Measurements from ENCODE around the gene GLS.
A peak's percentile ranks its signal among the peaks of the same experiment; 100 is the strongest.
"Not testable (repeated sequence)": the region's sequence is repeated elsewhere in the genome, so short reads cannot be mapped to it uniquely, and the experiment has no call there.

GLS gene

DNA sequence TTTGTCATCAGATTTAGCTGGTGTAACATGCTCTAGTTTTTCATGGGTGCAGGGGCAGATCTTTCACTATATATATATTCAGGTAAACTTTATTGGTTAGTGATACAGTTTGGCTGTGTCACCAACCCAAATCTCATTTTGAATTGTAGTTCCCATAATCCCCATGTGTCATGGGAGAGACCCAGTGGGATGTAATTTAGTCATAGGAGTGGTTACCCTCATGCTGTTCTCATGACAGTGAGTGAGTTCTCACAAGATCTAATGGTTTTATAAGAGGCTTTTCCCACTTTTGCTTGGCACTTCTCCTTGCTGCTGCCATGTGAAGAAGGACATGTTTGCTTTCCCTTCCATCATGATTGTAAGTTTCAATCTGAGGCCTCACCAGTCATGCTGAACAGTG, 18.5 kb upstream of the GLS start:
- H3K4me1 ChIP-seq (ENCODE audit: control insufficient read depth, insufficient read depth, low read depth, low read length): peaks cover 11% of the 10 kb centered on the region
- H2BK120ac ChIP-seq (ENCODE audit: low read depth, low read length); H2AFZ ChIP-seq (ENCODE audit: low read depth, low read length); H3K18ac ChIP-seq (ENCODE audit: low read depth in 1 of 2, low read length in 2 of 2); DNase-seq; H2BK12ac ChIP-seq (ENCODE audit: low read length in 2 of 2); H3K9ac ChIP-seq (ENCODE audit: low read length); H3K79me1 ChIP-seq (replicated peaks; ENCODE audit: low read length, poor library complexity, severe bottlenecking); H3K27me3 ChIP-seq (ENCODE audit: control insufficient read depth in 1 of 2, insufficient read depth in 1 of 2, low read length in 2 of 2); H4K91ac ChIP-seq (ENCODE audit: low read length); H3K23ac ChIP-seq (ENCODE audit: low read length in 2 of 2); H3K4me3 ChIP-seq (ENCODE audit: insufficient read depth in 1 of 2, low read depth in 1 of 2, low read length in 2 of 2); H2BK15ac ChIP-seq (ENCODE audit: low read depth, poor library complexity, severe bottlenecking); H3K14ac ChIP-seq (ENCODE audit: low read length in 2 of 2); H3K36me3 ChIP-seq (ENCODE audit: control insufficient read depth in 1 of 2, insufficient read depth in 2 of 2, low read depth in 1 of 2, low read length in 2 of 2); H3K9me3 ChIP-seq (ENCODE audit: control insufficient read depth, low read length); H4K8ac ChIP-seq (ENCODE audit: low read length); H3K4ac ChIP-seq (ENCODE audit: low read depth in 1 of 2, low read length in 2 of 2); H3K4me2 ChIP-seq (ENCODE audit: low read length, poor library complexity, severe bottlenecking): not testable (repeated sequence)
- peak overlapping the region; percentile 29 for H2AK5ac ChIP-seq (ENCODE audit: low read length, severe bottlenecking)
- H3K27ac ChIP-seq (ENCODE audit: low read length, poor library complexity, severe bottlenecking): peak overlapping the region; percentile 100
- peak overlapping the region; percentile 37 for H2BK5ac ChIP-seq (ENCODE audit: low read depth, low read length, poor library complexity, severe bottlenecking)

DNA sequence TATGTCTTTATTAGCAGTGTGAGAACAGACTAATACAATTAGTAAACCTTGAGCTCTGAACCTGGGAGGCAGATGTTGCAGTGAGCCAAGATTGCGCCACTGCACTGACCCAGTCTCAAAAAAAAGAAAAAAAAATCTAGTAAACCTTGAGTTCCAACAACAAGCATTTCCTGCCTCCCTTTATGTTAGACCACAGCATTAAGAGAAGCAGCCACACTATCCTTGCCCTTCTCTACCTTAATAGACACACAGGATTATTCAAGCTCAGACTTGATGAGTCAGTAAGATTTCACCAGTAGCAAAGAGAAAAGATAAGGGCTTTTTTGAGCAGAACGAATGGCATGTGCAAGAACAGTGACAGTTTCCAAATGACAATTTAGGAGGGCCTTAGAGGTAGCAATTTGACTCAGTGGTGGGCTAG, 18.0 kb upstream of the GLS start:
- no peak overlapping the region for H2BK12ac ChIP-seq (ENCODE audit: low read length in 2 of 2)
- H3K9me3 ChIP-seq (ENCODE audit: control insufficient read depth, low read length): no peaks in the 10 kb centered on the region
- no peaks in the 10 kb centered on the region for H3K27me3 ChIP-seq (ENCODE audit: control insufficient read depth in 1 of 2, insufficient read depth in 1 of 2, low read length in 2 of 2)
- H2BK15ac ChIP-seq (ENCODE audit: low read depth, poor library complexity, severe bottlenecking): no peak overlapping the region
- H3K27ac ChIP-seq (ENCODE audit: low read length, poor library complexity, severe bottlenecking): peak overlapping the region; percentile 100
- H3K36me3 ChIP-seq (ENCODE audit: control insufficient read depth in 1 of 2, insufficient read depth in 2 of 2, low read depth in 1 of 2, low read length in 2 of 2): no peaks in the 10 kb centered on the region
- H2AFZ ChIP-seq (ENCODE audit: low read depth, low read length): no peak overlapping the region
- H3K79me1 ChIP-seq (replicated peaks; ENCODE audit: low read length, poor library complexity, severe bottlenecking): peaks cover 3% of the 10 kb centered on the region
- no peak overlapping the region for H3K4me2 ChIP-seq (ENCODE audit: low read length, poor library complexity, severe bottlenecking)
- DNase-seq: peak; percentile 56
- no peak overlapping the region for H4K8ac ChIP-seq (ENCODE audit: low read length)
- H3K18ac ChIP-seq (ENCODE audit: low read depth in 1 of 2, low read length in 2 of 2): no peak overlapping the region
- H4K91ac ChIP-seq (ENCODE audit: low read length): no peak overlapping the region
- H2AK5ac ChIP-seq (ENCODE audit: low read length, severe bottlenecking): peak overlapping the region; percentile 21
- 72% methylated on average over 2 of the region's 2 CpGs for whole genome bisulfite sequencing
- H3K4ac ChIP-seq (ENCODE audit: low read depth in 1 of 2, low read length in 2 of 2): no peak overlapping the region
- no peak overlapping the region for H2BK120ac ChIP-seq (ENCODE audit: low read depth, low read length)
- no peak overlapping the region for H3K23ac ChIP-seq (ENCODE audit: low read length in 2 of 2)
- peaks cover 11% of the 10 kb centered on the region for H3K4me1 ChIP-seq (ENCODE audit: control insufficient read depth, insufficient read depth, low read depth, low read length)
- H2BK5ac ChIP-seq (ENCODE audit: low read depth, low read length, poor library complexity, severe bottlenecking): no peak overlapping the region
- no peak overlapping the region for H3K4me3 ChIP-seq (ENCODE audit: insufficient read depth in 1 of 2, low read depth in 1 of 2, low read length in 2 of 2)
- H3K14ac ChIP-seq (ENCODE audit: low read length in 2 of 2): no peak overlapping the region
- H3K9ac ChIP-seq (ENCODE audit: low read length): no peak overlapping the region

DNA sequence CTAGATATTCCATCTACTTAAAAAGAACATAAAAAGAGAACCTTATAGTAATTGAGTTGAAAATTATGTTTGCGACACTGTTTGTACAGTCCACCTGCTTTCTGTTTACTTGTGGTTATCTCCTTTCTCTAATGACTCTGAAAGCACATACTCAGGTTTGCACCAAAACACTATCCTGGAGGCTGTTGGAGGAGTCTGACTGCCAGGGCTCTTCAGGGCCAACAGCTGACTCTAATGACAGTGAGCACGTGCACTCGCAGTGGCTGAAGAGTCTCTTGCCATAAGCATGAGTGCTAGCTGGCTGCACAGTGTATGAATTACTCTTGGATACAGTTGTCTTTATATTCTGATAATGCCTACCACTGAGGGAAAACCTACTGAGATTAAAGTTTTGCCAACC, 16.7 kb upstream of the GLS start:
- Histone ChIP-seq H2BK15ac (ENCODE audit: low read depth, poor library complexity, severe bottlenecking) (no peak overlapping the region), H3K18ac (ENCODE audit: low read depth in 1 of 2, low read length in 2 of 2) (no peak overlapping the region), H4K91ac (ENCODE audit: low read length) (no peak overlapping the region), H2BK12ac (ENCODE audit: low read length in 2 of 2) (no peak overlapping the region), H3K9ac (ENCODE audit: low read length) (peak overlapping the region; percentile 47), H3K4ac (ENCODE audit: low read depth in 1 of 2, low read length in 2 of 2) (no peak overlapping the region), H3K14ac (ENCODE audit: low read length in 2 of 2) (no peak overlapping the region), H3K27ac (ENCODE audit: low read length, poor library complexity, severe bottlenecking) (no peak overlapping the region), H4K8ac (ENCODE audit: low read length) (no peak overlapping the region), H3K4me1 (ENCODE audit: control insufficient read depth, insufficient read depth, low read depth, low read length) (peaks cover 6% of the 10 kb centered on the region), H3K79me1 (replicated peaks; ENCODE audit: low read length, poor library complexity, severe bottlenecking) (peaks cover 1% of the 10 kb centered on the region), H3K4me2 (ENCODE audit: low read length, poor library complexity, severe bottlenecking) (no peak overlapping the region), H2BK5ac (ENCODE audit: low read depth, low read length, poor library complexity, severe bottlenecking) (no peak overlapping the region), H3K36me3 (ENCODE audit: control insufficient read depth in 1 of 2, insufficient read depth in 2 of 2, low read depth in 1 of 2, low read length in 2 of 2) (no peaks in the 10 kb centered on the region), H3K4me3 (ENCODE audit: insufficient read depth in 1 of 2, low read depth in 1 of 2, low read length in 2 of 2) (no peak overlapping the region), H3K23ac (ENCODE audit: low read length in 2 of 2) (no peak overlapping the region), H2AFZ (ENCODE audit: low read depth, low read length) (no peak overlapping the region), H2BK120ac (ENCODE audit: low read depth, low read length) (no peak overlapping the region), H3K9me3 (ENCODE audit: control insufficient read depth, low read length) (no peaks in the 10 kb centered on the region), H2AK5ac (ENCODE audit: low read length, severe bottlenecking) (no peak overlapping the region), H3K27me3 (ENCODE audit: control insufficient read depth in 1 of 2, insufficient read depth in 1 of 2, low read length in 2 of 2) (no peaks in the 10 kb centered on the region)
- 69% methylated on average over 3 of the region's 3 CpGs for WGBS
- DNase-seq: no peak

DNA sequence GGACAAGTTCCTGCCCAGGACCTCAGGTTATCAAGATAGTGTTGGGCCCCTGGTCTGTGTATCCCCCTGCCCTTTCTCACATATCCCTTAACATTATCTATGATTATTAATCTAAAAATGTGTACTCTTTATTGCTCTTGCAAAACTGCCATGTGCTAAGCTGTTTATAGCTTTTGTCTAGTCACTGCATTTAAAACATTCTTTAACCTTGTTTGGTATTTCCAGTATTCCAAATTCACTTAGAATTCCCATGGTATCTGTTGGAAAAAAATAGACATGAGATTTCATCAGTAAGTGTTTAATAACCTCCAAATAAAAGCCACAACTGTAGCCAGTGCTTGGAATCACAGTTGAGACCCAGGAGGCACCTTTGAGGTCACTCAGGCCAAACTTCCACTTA, 16.2 kb upstream of the GLS start:
- H3K4me2 ChIP-seq (ENCODE audit: low read length, poor library complexity, severe bottlenecking): no peak overlapping the region
- no peak overlapping the region for H2BK120ac ChIP-seq (ENCODE audit: low read depth, low read length)
- H4K91ac ChIP-seq (ENCODE audit: low read length): no peak overlapping the region
- H4K8ac ChIP-seq (ENCODE audit: low read length): no peak overlapping the region
- DNase-seq: no peak
- peak overlapping the region; percentile 47 for H3K9ac ChIP-seq (ENCODE audit: low read length)
- peak overlapping the region; percentile 48 for H3K27ac ChIP-seq (ENCODE audit: low read length, poor library complexity, severe bottlenecking)
- H3K4me3 ChIP-seq (ENCODE audit: insufficient read depth in 1 of 2, low read depth in 1 of 2, low read length in 2 of 2): no peak overlapping the region
- no peak overlapping the region for H2BK12ac ChIP-seq (ENCODE audit: low read length in 2 of 2)
- H3K4ac ChIP-seq (ENCODE audit: low read depth in 1 of 2, low read length in 2 of 2): no peak overlapping the region
- no peak overlapping the region for H3K14ac ChIP-seq (ENCODE audit: low read length in 2 of 2)
- no peaks in the 10 kb centered on the region for H3K36me3 ChIP-seq (ENCODE audit: control insufficient read depth in 1 of 2, insufficient read depth in 2 of 2, low read depth in 1 of 2, low read length in 2 of 2)
- H3K27me3 ChIP-seq (ENCODE audit: control insufficient read depth in 1 of 2, insufficient read depth in 1 of 2, low read length in 2 of 2): no peaks in the 10 kb centered on the region
- H3K79me1 ChIP-seq (replicated peaks; ENCODE audit: low read length, poor library complexity, severe bottlenecking): peaks cover 1% of the 10 kb centered on the region
- no peak overlapping the region for H3K18ac ChIP-seq (ENCODE audit: low read depth in 1 of 2, low read length in 2 of 2)
- no peaks in the 10 kb centered on the region for H3K9me3 ChIP-seq (ENCODE audit: control insufficient read depth, low read length)
- H3K23ac ChIP-seq (ENCODE audit: low read length in 2 of 2): no peak overlapping the region
- no peak overlapping the region for H2BK15ac ChIP-seq (ENCODE audit: low read depth, poor library complexity, severe bottlenecking)
- peak overlapping the region; percentile 86 for H2AK5ac ChIP-seq (ENCODE audit: low read length, severe bottlenecking)
- H2AFZ ChIP-seq (ENCODE audit: low read depth, low read length): no peak overlapping the region
- H3K4me1 ChIP-seq (ENCODE audit: control insufficient read depth, insufficient read depth, low read depth, low read length): peaks cover 6% of the 10 kb centered on the region
- no peak overlapping the region for H2BK5ac ChIP-seq (ENCODE audit: low read depth, low read length, poor library complexity, severe bottlenecking)

Data from mesenchymal stem cell (in vitro differentiated cells and primary cell).